ENCODE data around the gene GRIN2A. TPM values are rescaled to one million over a fixed set of nuclear protein-coding genes. Genes with fewer than 3 reads are reported as not detected.

The GRIN2A gene
- total RNA-seq, 4 donors from 2014 or later = 0.35 to 7.4 (median 1.5) TPM

DNA sequence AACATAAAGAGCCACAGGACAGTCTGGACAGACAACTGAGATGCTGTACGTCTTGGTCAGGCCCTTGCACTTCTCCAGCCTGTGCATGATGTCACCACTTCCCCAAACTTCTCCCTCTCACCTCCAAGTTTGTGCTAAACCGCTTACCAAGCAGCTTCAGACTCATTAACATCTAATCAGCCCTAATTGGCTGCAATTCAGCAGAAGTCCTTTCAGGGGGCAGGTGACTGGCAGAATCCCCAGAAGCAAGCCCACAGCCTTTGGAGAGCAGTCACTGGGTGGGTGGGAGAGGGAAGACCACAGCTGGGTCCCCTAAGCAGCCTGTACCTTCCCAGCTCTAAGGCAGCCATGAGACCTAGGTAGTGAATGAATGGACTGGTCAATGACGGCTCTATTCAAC lies 161.4 kb downstream of the GRIN2A start:
- Histone ChIP-seq H3K36me3 (no peaks in the 10 kb centered on the region), H3K9me3 (no peaks in the 10 kb centered on the region), H3K27me3 (no peaks in the 10 kb centered on the region), H3K4me3 (no peak overlapping the region), H3K4me1 (no peaks in the 10 kb centered on the region), H3K27ac (no peak overlapping the region)
- no peak for DNase-seq
- no peak for TF ChIP-seq POLR2A (IDR thresholded peaks at IDR 0.05)
- TF ChIP-seq, protein P1, sequence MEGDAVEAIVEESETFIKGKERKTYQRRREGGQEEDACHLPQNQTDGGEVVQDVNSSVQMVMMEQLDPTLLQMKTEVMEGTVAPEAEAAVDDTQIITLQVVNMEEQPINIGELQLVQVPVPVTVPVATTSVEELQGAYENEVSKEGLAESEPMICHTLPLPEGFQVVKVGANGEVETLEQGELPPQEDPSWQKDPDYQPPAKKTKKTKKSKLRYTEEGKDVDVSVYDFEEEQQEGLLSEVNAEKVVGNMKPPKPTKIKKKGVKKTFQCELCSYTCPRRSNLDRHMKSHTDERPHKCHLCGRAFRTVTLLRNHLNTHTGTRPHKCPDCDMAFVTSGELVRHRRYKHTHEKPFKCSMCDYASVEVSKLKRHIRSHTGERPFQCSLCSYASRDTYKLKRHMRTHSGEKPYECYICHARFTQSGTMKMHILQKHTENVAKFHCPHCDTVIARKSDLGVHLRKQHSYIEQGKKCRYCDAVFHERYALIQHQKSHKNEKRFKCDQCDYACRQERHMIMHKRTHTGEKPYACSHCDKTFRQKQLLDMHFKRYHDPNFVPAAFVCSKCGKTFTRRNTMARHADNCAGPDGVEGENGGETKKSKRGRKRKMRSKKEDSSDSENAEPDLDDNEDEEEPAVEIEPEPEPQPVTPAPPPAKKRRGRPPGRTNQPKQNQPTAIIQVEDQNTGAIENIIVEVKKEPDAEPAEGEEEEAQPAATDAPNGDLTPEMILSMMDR (IDR thresholded peaks at IDR 0.05) = no peak

DNA sequence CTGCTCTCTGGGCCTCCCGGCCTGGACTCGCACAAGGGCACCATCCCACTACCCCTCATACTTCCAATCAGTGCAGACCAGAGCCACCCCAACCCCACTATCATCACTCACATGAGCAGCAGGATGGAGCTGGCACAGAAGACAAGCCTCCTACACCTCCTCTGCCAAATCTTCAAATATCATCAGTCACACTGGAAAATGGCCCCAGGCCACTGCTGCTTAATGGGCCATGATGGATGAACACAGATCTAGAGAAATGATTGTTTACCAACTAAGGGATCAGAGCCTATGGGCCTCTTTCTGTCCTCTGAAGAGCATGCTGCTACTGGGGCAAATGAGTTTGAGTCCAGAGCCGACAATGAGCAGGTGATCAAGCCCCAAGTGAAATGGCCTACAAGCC lies 165.5 kb downstream of the GRIN2A start:
- Histone ChIP-seq H3K4me1 (no peaks in the 10 kb centered on the region), H3K9me3 (no peaks in the 10 kb centered on the region), H3K27me3 (no peaks in the 10 kb centered on the region), H3K27ac (no peak overlapping the region), H3K4me3 (no peak overlapping the region), H3K36me3 (no peaks in the 10 kb centered on the region)
- TF ChIP-seq, protein P1 (IDR thresholded peaks at IDR 0.05) = no peak
- TF ChIP-seq POLR2A (IDR thresholded peaks at IDR 0.05) = no peak
- no peak for DNase-seq

DNA sequence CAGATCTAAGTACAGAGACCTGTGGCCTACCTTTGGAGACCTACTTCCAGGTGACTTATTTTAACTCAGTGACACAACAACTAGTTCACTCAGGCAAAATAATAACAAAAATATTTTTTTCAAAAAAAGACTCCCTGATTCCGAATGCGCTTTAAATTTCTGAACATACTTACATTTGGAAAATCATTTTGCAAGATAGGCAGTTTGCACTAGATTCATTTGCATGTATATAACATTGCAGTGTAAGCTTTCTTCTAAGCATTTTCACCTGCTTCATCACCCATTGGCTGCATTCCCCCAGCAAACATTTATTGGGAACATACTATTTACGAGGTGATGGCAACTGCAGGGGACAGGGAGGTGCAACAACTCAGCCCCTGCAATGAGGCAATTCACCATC lies 166.8 kb downstream of the GRIN2A start:
- no peak for DNase-seq
- no peaks in the 10 kb centered on the region for H3K4me1 ChIP-seq

DNA sequence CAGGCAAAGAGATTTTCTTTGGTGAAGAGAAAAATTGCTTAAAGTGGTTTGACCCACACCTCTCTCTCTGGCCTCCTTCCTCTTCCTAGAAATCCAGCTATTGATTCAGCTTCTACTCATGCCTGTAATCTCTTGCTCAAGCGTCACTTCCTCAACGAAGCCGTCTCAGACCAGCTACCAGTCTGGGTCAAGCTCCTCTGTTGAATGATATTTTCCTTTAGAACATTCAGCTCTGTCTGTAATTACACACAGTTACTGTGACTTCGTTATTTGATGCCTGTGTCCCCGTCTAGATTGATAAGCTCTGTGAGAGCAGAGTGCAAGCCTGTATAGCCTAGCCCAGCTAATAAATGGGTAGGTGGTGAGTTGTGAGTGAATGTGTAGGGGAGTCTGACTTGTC lies 168.5 kb downstream of the GRIN2A start:
- no peak for TF ChIP-seq POLR2A (IDR thresholded peaks at IDR 0.05)
- Histone ChIP-seq H3K9me3 (no peaks in the 10 kb centered on the region), H3K4me1 (no peaks in the 10 kb centered on the region), H3K27me3 (no peaks in the 10 kb centered on the region), H3K36me3 (no peaks in the 10 kb centered on the region), H3K27ac (no peak overlapping the region), H3K4me3 (no peak overlapping the region)
- DNase-seq = no peak

More for the DNA sequence above, 166.8 kb downstream of the GRIN2A start:
- no peak for TF ChIP-seq POLR2A (IDR thresholded peaks at IDR 0.05)
- TF ChIP-seq, protein P1 (IDR thresholded peaks at IDR 0.05) = no peak
- no peak overlapping the region for H3K27ac ChIP-seq
- no peaks in the 10 kb centered on the region for H3K27me3 ChIP-seq
- H3K4me3 ChIP-seq = no peak overlapping the region
- H3K36me3 ChIP-seq = no peaks in the 10 kb centered on the region
- H3K9me3 ChIP-seq = no peaks in the 10 kb centered on the region

DNA sequence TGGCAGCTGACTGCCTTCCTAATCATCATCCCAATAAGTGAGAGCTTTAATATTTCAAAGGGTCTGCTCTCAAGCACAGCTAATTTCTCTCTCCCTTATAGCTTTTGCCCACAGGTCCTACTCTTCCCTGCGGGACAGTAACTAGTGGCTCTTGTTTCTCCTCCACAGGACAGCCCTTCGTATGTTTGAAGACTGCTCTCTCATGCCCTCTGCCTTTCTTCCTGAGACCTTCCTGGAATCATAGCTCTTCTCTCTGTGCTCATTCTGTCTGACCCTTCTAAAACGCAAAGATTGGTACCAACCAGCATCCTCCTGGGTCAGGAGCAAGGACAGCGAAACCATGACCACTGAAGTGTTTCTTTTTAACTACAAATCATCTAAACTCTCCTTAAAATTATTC lies 168.9 kb downstream of the GRIN2A start:
- H3K36me3 ChIP-seq = no peaks in the 10 kb centered on the region
- no peak overlapping the region for H3K4me3 ChIP-seq
- no peak for DNase-seq
- no peak overlapping the region for H3K27ac ChIP-seq
- no peaks in the 10 kb centered on the region for H3K4me1 ChIP-seq
- TF ChIP-seq, protein P1 (IDR thresholded peaks at IDR 0.05) = no peak
- TF ChIP-seq POLR2A (IDR thresholded peaks at IDR 0.05) = no peak
- no peaks in the 10 kb centered on the region for H3K27me3 ChIP-seq
- H3K9me3 ChIP-seq = no peaks in the 10 kb centered on the region

DNA sequence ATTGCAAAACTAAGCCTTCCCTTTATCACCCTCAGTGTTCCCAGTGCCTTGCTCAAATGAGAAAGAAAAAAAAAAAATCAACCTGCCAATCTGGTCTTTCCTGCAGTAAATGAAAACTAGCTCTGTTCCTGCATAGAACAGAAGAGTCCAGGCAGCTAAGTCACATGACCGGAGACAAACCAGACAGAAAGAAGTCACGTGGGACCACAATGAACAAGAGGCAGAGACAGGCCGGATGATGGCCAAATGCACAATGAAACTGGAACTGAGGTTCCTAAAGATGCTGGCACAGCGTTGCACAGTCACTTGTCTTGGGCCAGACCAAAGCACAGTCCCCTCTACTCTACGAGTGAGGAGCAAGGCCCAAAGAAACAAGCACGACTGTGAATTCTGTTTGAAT lies 172.5 kb downstream of the GRIN2A start:
- H3K36me3 ChIP-seq = no peaks in the 10 kb centered on the region
- no peak overlapping the region for H3K27ac ChIP-seq
- TF ChIP-seq, protein P1 (IDR thresholded peaks at IDR 0.05) = no peak
- TF ChIP-seq POLR2A (IDR thresholded peaks at IDR 0.05) = no peak
- no peaks in the 10 kb centered on the region for H3K4me1 ChIP-seq
- no peak for DNase-seq
- H3K9me3 ChIP-seq = no peaks in the 10 kb centered on the region
- H3K4me3 ChIP-seq = no peak overlapping the region
- H3K27me3 ChIP-seq = no peaks in the 10 kb centered on the region

Data from Peyer's patch (tissue), 4 donors.